SU-DHL-6 (cell line): ENCODE results near the gene DNER.

Experiments
- H2AFZ ChIP-seq: fragments of 200-600 bp; sonication (generic); 2 replicates; pipeline ENCODE4 v1.6.1; 2014; ENCODE audit warnings: low read depth, mild to moderate bottlenecking, moderate library complexity, mixed read lengths, antibody characterized with exemption, low read length; ENCODE audit not compliant: severe bottlenecking
- H3F3A ChIP-seq: fragments of 200-600 bp; shearing (Covaris generic); 2 replicates; pipeline ENCODE4 v1.6.0; 2016; ENCODE audit warnings: antibody characterized with exemption, mild to moderate bottlenecking; ENCODE audit not compliant: insufficient read depth
- H3K27ac ChIP-seq: fragments of 200-600 bp; sonication (generic); 2 replicates; pipeline ENCODE4 v1.5.1; 2016; ENCODE audit warnings: low read depth, mild to moderate bottlenecking, low read length, moderate library complexity, mixed read lengths
- H3K27me3 ChIP-seq: fragments of 200-600 bp; sonication (generic), shearing (Covaris generic); 2 replicates; pipeline ENCODE4 v1.6.0; 2014; ENCODE audit warnings: mild to moderate bottlenecking, low read length
- H3K36me3 ChIP-seq: fragments of 200-600 bp; sonication (generic); 2 replicates; pipeline ENCODE4 v1.6.1; 2014; ENCODE audit warnings: mild to moderate bottlenecking, low read length, mixed read lengths
- H3K4me2 ChIP-seq: fragments of 300-600, 200-600 bp; shearing (Covaris generic), sonication (generic); 2 replicates; pipeline ENCODE4 v1.6.0; 2014; ENCODE audit warnings: low read length, low read depth, mild to moderate bottlenecking; ENCODE audit not compliant: poor library complexity, severe bottlenecking
- H3K4me3 ChIP-seq: fragments of 200-600 bp; sonication (generic); 2 replicates; pipeline ENCODE4 v1.5.1; 2014; ENCODE audit warnings: antibody characterized with exemption, low read length, mild to moderate bottlenecking, mixed read lengths; ENCODE audit not compliant: insufficient read depth, poor library complexity, severe bottlenecking
- H3K79me2 ChIP-seq: fragments of 200-600 bp; sonication (generic); 2 replicates; pipeline ENCODE4 v1.6.1; 2014; ENCODE audit warnings: mild to moderate bottlenecking, low read length, moderate library complexity; ENCODE audit not compliant: insufficient read depth
- H3K9ac ChIP-seq: fragments of 200-600 bp; sonication (generic); 2 replicates; pipeline ENCODE4 v1.7.0; 2014; ENCODE audit warnings: mild to moderate bottlenecking, low read length
- H3K9me2 ChIP-seq: fragments of 200-600 bp; sonication (generic); replicated peaks from 2 replicates; pipeline ENCODE4 v1.6.1; 2014; ENCODE audit warnings: low read length; ENCODE audit not compliant: insufficient read depth
- H3K9me3 ChIP-seq: fragments of 200-600 bp; sonication (generic); 2 replicates; pipeline ENCODE4 v1.6.1; 2014; ENCODE audit warnings: low read length, mixed read lengths; ENCODE audit not compliant: insufficient read depth
- H4K20me1 ChIP-seq: fragments of 200-600 bp; sonication (generic); 2 replicates; pipeline ENCODE4 v1.6.1; 2014; ENCODE audit warnings: low read depth, mild to moderate bottlenecking, antibody characterized with exemption, low read length, moderate library complexity, mixed read lengths
- EZH2phosphoT487 ChIP-seq: fragments of 200-600 bp; sonication (generic), shearing (Covaris generic); conservative IDR thresholded peaks from 2 replicates; pipeline ENCODE4 v1.6.1; 2018; ENCODE audit warnings: mild to moderate bottlenecking, antibody characterized with exemption, low read length, moderate library complexity, mixed read lengths
- TF ChIP-seq, protein P1 (sequence below): fragments of 200-600 bp; sonication (generic); IDR thresholded peaks from one replicate; pipeline ENCODE4 v1.5.1; 2017; ENCODE audit warnings: antibody characterized with exemption, mild to moderate bottlenecking, low read length, moderate library complexity; ENCODE audit not compliant: insufficient read depth, poor library complexity, severe bottlenecking

DNER gene

DNA sequence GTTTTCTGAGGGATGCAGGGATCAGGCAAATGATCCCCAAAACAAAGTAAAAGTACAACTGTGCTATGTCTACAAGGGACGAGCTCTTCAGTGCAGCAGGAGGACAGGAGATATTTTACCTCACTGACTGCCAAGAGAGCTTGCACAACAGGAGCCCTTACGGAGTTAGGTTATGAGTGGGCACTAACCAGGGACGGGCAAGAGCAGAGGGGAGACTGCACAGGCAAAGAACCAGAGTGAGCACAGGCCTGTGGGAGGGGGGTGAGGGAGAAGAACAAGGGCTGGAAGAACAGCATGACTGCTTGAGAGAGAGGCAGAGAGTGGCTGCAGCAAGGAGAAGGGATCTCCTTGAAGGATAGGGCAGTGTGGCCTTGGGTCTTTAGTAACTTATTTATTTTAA, 342.1 kb downstream of the DNER start:
- H3K4me3 ChIP-seq, result no peak overlapping the region
- no peaks in the 10 kb centered on the region for H4K20me1 ChIP-seq
- no peak overlapping the region for H3K9ac ChIP-seq
- no peaks in the 10 kb centered on the region for H3K79me2 ChIP-seq
- no peaks in the 10 kb centered on the region for H3K9me2 ChIP-seq
- no peak overlapping the region for H2AFZ ChIP-seq
- no peaks in the 10 kb centered on the region for H3K36me3 ChIP-seq
- H3K27me3 ChIP-seq, result no peaks in the 10 kb centered on the region
- no peak overlapping the region for H3K4me2 ChIP-seq
- no peaks in the 10 kb centered on the region for H3F3A ChIP-seq
- H3K27ac ChIP-seq, result no peak overlapping the region
- TF ChIP-seq, protein P1, sequence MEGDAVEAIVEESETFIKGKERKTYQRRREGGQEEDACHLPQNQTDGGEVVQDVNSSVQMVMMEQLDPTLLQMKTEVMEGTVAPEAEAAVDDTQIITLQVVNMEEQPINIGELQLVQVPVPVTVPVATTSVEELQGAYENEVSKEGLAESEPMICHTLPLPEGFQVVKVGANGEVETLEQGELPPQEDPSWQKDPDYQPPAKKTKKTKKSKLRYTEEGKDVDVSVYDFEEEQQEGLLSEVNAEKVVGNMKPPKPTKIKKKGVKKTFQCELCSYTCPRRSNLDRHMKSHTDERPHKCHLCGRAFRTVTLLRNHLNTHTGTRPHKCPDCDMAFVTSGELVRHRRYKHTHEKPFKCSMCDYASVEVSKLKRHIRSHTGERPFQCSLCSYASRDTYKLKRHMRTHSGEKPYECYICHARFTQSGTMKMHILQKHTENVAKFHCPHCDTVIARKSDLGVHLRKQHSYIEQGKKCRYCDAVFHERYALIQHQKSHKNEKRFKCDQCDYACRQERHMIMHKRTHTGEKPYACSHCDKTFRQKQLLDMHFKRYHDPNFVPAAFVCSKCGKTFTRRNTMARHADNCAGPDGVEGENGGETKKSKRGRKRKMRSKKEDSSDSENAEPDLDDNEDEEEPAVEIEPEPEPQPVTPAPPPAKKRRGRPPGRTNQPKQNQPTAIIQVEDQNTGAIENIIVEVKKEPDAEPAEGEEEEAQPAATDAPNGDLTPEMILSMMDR, result no peak
- no peak for TF ChIP-seq EZH2phosphoT487
- H3K9me3 ChIP-seq, result no peaks in the 10 kb centered on the region

DNA sequence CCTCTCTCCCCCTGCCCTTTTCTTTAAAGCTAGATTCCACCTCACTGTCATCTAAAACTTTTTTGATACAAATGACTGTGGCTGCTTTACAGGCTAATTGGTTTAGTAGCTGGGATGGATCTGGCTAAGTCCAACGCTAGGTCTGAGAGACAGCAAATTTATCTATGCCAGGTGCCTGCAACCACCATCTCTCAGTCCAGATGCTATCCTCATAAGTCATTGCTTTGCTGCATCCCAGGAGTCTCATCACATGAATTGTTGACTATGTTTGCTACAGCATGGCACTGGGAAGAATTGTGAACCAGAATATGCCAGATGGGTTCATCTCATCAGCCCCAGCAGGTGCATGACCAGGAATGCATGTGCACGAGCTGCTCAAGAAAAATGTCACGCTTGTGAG, 343.3 kb downstream of the DNER start:
- no peak overlapping the region for H3K4me2 ChIP-seq
- H3K9ac ChIP-seq, result no peak overlapping the region
- H4K20me1 ChIP-seq, result no peaks in the 10 kb centered on the region
- H3K4me3 ChIP-seq, result no peak overlapping the region
- H3K9me2 ChIP-seq, result no peaks in the 10 kb centered on the region
- H3K27ac ChIP-seq, result no peak overlapping the region
- no peaks in the 10 kb centered on the region for H3K79me2 ChIP-seq
- H3K36me3 ChIP-seq, result no peaks in the 10 kb centered on the region
- no peaks in the 10 kb centered on the region for H3K27me3 ChIP-seq
- TF ChIP-seq, protein P1, result no peak
- TF ChIP-seq EZH2phosphoT487, result no peak
- H2AFZ ChIP-seq, result no peak overlapping the region
- H3F3A ChIP-seq, result no peaks in the 10 kb centered on the region
- H3K9me3 ChIP-seq, result no peaks in the 10 kb centered on the region

DNA sequence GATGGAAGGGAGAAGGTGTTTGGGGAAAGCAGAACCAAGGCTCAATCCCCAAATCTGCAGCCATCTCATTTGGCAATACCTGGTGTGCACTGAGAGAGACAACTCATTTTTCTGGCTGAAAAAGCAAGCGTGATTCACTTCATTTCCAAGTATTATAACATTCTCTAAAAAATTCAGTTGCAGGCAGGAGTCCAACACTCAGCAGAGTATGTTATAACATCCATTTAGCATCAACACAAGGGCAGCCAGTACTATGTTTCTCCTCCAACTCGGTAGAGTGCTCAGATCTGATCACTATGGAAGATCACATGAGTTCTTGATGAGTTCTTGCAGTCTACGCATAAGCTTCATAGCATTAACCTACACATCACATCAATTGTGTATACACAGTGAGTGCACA, 343.8 kb downstream of the DNER start:
- Histone ChIP-seq H3K79me2 (no peaks in the 10 kb centered on the region), H2AFZ (no peak overlapping the region), H3K9me3 (no peaks in the 10 kb centered on the region), H3K4me3 (no peak overlapping the region), H3K27me3 (no peaks in the 10 kb centered on the region), H3K9me2 (no peaks in the 10 kb centered on the region), H4K20me1 (no peaks in the 10 kb centered on the region), H3K4me2 (no peak overlapping the region), H3K9ac (no peak overlapping the region), H3F3A (no peaks in the 10 kb centered on the region), H3K36me3 (no peaks in the 10 kb centered on the region), H3K27ac (no peak overlapping the region)
- TF ChIP-seq, protein P1, result no peak
- TF ChIP-seq EZH2phosphoT487, result no peak
